Islet of Langerhans (tissue), 1 donor: Measurements from ENCODE around the gene MACROD2.
"Not testable (repeated sequence)": the region's sequence is repeated elsewhere in the genome, so short reads cannot be mapped to it uniquely, and the experiment has no call there.

Source experiments
- FAIRE-seq: peaks from one replicate; lab custom pipeline; 2011; peaks lifted over from hg19 to GRCh38; lab: Jason Lieb, UNC

MACROD2 gene

DNA sequence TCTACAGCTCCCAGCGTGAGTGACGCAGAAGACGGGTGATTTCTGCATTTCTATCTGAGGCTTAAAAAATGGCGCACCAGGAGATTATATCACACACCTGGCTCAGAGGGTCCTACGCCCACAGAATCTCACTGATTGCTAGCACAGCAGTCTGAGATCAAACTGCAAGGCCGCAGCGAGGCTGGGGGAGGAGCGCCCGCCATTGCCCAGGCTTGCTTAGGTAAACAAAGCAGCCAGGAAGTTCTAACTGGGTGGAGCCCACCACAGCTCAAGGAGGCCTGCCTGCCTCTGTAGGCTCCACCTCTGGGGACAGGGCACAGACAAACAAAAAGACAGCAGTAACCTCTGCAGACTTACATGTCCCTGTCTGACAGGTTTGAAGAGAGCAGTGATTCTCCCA, 275.4 kb downstream of the MACROD2 start:
- FAIRE-seq = not testable (repeated sequence)

DNA sequence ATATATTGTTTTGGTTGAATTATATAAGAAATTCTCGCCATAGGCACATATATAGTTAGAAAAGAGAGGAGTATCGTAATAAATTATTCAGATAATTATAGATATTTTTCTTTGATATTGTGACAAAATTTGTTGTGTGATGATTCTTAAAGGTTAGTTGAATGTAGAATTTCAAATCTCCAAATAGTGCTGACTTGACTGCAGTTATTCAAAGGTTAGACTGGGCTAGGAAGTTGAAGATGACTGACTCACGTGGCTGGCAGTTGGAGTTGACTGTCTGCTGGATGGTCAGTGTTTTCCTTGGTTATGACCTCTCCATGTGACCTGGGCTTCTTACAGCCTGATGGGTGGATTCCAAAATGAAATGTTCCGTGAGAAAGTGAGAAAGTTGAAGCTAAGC, 286.8 kb downstream of the MACROD2 start:
- no peak for FAIRE-seq

DNA sequence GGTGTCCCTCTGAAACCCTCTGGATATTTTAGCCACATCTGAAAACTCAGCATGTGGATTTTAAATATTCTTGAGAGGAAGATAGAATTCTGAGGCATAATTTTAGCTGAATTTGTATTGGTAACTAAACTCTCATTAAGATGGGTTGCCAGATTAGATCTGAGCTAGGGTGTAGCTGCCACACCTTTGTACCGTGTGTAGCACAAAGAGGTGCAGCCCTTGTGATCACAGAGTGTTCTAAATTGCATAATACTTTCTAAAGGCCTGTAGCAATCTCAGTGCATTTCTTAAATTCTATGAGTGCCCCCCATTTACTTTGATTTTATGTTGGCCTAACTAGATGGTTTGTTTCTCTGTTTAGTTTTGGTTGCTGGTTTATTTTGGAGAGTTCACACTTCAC, 289.1 kb downstream of the MACROD2 start:
- no peak for FAIRE-seq

DNA sequence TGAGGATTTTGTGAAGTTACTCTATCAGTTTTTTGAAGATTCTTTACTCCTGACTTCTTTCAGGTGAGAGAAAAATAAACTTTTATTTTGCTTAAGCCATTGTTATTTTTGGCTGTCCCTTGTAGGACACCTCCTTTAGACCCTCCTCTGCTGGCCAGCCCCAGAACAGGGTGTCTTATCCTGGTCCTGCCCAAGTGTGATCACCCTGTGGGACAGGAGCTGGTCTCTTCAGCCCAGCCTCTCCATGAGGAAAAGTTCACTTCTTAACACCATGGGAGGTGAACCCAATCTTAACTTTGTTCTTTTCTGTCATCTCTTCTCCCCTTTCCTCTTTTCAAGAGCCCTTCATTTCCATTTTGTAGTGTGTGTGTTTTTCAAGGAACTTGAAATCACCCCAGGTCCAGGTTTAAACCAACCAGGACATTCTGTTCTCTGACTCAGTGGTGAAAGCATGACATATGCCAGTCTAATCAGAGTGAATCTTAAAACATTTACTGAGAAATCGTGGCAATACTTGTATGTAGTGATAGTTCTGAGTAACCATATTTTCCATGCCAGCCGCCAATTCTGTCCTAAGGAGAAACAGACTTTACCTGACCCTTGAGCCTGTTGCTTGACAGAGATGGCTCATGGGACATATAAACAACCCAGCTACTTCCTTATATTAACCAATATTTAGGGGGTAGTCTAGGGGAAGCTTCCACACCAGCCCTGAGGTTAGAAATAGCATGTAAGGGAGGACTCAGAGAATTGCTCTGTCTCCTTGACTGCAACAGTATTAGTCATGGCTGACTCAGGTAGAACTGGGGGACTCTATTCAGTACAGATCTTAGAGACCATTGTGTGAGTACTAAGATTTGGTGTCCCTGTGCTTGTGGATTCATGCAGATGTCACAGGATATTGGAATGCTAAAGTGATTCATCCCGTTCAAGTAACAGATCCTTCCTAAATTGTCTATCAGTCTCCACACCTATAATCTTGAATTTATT, 293.3 kb downstream of the MACROD2 start:
- no peak for FAIRE-seq

DNA sequence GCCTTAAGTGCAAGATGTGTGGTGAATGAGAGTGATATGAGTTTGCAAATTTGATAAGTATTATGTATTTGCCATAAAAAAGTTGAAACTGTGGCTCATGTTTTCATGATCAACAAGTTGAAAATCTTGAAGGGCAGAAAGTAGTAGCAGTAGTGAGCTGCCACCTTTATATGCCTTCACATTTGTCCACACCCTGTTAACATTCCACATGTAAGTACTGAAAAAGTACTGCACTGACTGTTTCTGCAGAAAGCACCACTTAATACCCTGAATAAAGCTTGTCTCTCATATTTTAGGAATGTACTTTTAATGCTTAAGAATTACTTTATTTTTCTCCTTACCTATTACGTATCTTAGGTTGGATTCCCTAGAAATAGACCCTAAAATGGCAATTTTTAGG, 296.2 kb downstream of the MACROD2 start:
- no peak for FAIRE-seq

DNA sequence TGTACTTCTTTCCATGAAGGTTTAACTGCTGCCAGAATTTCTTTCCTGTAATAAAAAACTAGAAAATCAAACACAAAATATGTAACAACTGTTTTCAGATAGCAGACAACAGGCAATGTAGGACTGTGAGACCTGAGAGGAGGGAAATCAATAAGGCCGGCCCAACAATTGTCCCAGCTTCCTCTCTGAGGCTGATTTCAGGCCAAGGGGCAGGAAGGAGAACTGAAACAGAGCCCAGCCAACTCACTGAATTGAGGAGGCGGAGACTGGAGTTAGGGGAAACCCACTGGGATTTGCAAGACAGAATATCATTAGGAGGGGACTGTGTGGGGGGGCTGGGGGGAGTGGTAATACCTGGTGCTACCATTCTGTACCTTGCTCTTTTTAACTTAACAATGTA, 299.9 kb downstream of the MACROD2 start:
- no peak for FAIRE-seq

DNA sequence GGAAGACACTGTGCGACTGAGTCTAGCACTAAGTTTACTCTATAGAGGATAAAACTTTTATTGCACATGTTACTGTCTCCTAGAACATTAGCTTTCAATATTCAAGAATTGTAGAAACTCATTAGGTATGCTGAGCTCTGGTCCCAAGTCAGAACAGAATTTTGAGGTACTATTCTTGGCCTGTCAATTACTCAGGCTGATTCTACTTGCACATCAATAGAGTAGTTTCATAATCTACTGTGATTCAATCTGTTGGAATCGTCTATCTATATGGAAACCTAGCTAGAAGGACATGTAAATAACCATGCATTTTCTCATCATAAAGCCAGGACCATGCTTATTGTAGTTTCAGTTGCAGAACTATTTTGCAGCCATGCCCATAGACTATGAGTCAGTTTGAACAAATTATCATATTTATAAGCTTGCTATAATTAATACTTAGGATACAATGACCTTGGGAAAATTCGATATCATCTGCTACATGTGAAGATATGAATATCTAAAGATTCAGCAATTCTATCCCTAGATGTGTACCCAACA, 300.5 kb downstream of the MACROD2 start:
- FAIRE-seq = no peak

DNA sequence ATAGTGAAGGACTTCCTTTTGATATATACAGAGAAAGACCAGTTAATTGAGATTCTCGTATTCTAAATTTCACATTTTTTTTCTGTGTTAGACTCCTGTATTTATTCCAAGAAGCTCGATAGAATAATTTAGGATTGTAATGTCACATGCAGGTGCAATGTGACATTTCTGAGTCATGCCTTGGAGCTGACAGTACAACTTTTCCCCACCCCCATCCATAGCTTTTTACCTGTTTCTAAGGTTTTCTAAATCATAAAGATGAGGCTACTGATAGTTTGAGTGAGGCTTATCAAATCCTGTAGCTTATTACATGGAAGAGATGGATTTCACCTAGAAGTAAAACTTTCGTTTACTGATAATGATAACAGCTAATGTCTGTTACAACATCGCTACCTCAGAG, 304.5 kb downstream of the MACROD2 start:
- FAIRE-seq = no peak

DNA sequence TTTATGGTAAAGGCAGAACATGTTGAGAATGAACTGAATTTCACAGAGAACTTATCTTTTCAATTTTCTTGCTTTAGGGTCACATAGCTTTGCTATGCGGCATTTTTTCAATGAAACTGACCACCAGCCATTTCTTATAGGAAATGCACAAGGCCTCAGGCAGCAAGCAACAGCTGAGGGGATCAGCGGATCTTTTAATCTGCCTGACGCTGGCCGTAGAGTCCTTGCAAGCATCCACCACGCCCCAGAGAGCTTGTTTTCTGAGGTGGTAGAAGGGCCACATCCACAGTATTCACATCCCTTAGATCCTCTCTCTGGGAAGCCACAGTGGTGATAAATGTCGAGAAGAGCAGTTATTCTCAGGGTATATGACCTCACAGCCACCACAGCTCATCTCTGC, 307.8 kb downstream of the MACROD2 start:
- no peak for FAIRE-seq

DNA sequence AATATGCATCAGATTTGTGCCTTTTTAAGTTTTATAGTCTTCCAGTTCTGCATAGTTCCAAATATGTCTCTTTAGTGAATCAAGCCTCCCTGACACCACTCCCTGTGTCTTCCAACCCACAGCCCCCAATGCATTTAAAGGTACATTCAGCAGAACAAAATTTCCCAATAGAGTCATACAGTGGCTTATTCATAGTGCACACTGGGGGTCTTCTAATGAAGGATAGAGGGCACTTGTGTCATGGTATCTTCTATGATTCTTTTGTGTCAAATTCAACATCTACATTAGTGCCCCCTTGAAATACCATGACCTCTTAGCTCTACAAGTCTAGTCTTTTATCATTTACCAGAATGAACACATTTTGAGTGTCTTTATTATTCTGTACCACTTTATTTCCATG, 308.3 kb downstream of the MACROD2 start:
- FAIRE-seq = no peak

DNA sequence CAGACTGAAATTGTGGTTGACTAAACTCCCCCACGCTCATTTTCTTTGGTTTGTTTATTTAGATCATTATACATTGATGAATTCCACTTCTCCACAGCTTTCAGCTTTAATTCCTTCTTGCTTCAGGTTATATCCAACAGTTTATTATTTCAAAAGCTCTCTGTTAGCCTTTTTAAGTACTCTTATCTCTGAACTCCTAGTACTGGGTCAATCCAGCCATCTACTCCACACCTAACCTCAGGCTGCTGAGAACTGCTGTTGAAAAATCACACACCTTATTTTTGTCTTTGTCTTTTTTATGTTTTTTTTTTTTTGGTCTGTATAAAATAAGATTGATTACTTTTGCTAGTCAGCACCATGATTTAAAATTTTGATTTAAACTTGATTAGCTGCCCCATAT, 309.2 kb downstream of the MACROD2 start:
- FAIRE-seq = no peak

DNA sequence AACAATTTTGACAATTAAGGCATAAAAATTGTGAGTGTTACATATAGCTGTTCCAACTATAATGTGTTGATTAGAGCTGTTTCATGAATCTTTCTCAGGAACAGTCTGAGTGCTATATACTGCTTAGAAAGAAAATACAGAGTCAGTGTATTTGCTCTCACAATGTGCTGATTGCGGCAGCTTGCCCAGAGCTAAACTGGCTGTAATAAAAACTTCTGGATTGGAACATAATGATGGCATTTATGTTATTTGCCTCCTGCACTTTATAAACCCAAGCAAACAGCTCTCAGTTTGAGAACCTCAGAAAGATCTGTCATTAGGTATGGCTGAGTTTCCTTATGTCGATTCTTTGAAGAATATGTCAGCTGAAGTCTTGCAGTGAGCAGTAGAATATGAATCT, 312.6 kb downstream of the MACROD2 start:
- FAIRE-seq = no peak

DNA sequence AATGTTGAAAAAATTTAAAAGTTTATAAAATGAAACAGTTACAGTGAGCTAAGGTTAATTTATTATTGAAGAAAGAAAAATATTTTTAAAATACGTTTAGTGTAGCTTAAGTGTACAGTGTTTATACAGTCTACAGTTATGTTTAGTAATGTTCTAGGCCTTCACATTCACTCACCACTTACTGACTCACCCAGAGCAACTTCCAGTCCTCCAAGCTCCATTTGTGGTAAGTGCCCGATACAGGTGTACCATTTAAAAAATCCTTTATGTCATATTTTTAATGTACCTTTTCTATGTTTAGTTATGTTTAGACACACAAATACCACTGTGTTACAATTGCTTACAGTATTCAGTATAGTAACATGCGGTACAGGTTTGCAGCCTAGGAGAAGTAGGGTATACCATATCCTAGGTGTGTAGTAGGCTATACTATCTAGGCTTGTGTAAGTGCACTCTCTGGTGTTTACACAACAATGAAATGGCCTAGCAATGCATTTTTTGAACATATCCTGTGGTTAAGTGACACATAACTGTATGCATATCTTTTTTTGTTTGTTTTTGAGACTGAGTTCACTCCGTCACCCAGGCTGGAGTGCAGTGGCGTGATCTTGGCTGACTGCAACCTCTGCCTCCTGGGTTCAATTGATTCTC, 315.8 kb downstream of the MACROD2 start:
- peak; percentile 85 for FAIRE-seq

DNA sequence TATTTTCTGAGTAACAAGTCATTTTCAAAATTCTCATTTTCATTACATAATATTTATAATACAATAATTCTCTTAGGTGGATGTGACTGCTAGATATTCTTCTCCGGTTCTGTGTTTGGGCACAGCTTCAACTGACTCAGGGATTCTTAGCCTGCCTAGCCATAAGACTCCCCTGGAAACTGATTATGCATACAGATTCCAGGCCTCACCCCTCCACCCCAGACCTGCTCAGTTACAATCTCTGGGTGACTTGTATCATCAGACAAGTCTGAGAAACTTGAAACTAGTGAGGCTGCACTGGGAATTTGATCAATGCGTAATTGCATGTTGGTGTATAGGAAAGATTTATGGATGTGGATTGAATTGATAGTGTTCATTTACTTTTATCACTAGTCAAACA, 316.7 kb downstream of the MACROD2 start:
- no peak for FAIRE-seq

DNA sequence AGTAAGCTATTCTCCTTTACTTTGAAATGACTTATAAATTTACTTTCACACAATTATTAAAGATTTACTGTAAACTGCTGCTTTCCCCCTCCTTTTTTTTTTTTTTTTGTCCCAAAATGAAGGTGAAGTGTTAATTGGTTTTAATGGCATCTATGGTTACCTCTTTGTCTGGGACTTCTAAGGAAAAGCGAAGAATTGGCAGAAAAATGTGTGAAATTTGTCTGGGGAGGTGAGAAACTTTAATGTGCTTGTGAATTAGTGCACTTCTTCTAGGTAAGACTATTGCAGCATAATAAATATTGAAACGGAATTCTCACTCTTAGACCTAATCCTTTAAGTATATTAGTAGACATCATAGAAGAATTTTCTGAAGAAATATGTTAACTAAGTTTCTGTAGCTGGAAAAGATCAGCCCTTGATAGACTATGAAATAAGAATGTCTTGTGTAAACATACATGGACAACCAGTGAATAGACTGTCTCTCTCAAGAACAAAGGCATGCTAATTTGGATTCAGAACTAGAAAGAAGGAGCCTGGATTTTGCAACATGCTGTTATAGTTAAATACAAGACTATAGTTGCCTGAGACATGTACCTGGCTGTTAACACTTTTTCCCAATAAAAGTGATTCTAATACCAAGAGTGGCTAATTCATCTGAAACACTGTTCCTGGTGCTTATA, 318.2 kb downstream of the MACROD2 start:
- no peak for FAIRE-seq

DNA sequence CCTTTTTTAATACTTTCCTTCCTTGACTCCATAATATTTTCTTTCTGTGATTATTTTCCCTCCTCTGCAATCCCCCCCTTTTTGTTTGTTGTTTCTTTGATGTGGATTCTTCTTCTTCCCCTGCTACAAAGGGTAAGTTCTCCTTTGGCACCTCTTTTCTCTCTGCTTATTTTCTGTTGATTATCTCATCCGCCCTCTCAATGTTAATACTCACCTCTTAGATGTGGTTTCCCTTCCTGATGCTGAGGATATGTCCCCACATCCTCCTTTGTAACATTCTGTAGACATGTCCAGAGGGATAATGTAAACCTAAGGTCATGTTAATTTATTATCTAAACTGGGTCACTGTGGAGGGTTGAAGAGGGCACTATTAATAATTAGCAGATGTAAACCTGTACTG, 324.4 kb downstream of the MACROD2 start:
- FAIRE-seq = no peak

DNA sequence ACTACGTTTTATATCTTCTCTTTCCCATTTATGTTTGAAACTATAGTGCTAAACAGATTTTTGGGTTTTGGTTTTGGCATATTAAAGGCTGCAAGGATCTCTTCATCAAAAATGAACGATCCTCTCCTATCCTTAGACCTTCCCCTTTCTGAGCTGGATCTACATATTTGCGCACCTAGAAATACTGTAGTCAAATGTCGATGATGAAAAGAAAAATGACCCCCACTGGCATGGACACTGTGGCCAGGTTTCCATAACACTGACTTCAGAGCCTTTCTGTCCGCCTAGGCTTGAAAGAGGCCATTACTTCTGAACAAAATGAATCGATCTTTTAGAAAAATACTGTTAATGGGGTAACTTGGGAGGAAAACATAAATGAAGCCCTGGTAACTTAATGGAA, 336.3 kb downstream of the MACROD2 start:
- no peak for FAIRE-seq

DNA sequence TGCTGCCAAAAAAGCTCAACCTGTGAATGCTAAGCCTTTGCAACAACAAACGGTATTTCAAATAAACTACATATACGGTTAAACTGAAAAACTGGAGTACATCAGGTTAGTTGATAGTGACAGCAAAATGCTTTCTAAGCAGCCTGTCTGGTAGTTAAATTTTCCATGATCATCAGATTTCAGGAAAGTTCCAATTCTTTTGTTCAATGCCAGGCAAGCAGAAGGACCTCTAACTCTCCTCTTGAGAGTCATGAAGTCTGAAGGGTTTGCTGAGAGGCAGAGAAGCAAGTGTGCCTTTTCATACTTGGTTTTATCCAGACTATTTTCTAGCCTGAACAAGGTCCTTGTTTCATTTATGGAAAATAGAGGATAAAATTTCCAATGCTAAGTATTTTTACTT, 337.6 kb downstream of the MACROD2 start:
- peak; percentile 95 for FAIRE-seq

DNA sequence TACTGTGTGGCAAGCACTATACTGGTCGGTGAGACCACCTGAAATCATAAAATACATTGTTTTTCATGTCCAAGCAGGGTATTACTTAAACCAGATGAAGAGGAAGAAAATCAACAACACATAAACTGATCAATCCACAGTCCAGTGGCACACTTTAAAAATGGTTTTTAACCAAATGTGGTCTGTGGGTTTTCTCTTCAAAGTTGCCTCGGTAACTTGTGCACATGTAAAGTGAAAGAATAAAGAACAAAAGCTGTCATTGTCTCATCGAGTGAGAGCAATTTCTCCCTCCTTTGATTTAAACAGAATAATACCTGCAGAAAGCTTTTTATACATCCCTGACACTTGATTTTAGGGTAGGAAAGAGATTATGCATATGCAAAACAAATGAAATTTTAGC, 338.4 kb downstream of the MACROD2 start:
- no peak for FAIRE-seq

DNA sequence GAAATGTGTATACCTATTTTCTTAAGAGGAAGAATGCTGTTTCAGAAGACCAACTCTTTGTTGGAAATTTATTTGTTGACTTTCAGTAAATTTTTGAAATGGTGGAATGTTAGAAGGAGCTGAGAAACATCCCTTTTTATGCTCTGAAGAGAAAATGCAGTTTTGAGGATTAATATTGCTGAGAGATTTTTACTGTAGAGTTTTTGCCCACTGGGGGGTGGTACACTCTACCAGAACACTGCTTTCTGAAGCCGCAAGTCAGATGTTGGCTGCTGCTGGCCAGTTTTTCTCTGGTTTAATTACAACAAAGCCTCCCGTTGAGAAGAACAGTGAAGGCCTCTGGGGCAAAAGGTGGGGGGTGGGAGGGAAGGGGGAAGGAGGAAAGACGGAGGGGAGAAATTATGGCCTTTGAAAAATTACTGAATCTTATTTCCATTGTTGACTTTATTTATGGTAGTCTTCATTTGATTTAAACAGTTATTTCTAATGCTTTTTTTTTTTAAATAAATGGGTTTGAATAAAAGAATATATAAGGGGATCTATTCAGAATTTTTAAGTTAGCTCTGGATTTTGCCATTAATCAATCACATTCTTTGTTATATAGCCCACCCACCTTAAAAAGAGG, 339.1 kb downstream of the MACROD2 start:
- peak; percentile 92 for FAIRE-seq

DNA sequence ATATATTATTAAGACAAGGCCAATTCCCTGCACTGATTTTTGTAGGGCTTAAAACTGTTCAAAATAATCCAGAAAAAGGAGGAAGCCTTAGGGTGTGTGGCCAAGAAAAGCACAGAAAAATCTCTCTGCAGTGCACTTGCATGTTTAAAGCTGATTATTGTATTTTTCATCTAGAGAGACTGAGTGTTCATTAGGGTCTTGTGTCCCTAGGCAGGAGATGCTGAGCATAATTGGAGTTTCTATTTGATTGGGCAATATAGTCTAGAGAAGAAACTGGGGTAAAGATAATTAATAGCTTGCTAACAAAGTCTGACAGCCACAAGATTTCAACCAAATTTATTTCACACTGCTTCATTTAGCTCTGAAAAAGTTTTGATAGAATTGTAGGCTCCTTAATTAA, 339.7 kb downstream of the MACROD2 start:
- peak; percentile 9 for FAIRE-seq

DNA sequence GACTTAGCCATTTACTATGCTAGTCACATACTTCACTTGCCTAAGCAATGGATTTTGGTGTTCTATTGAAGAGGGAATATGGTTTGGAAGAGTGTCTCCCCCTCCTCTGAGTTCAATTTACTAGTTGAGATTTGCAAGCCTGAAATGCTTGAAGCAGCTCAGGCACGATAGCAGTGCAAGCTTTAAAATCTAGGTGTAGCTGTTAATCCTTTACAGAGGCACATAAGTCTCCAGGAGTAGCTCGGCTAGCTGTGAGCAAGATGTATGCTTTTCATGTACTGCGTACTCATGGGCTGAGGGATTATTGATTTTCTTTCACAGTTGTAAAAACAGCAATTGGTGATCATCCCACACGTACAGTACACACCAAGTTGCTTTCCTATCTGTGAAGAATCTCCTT, 341.4 kb downstream of the MACROD2 start:
- FAIRE-seq = peak; percentile 56
